RWPE1 (cell line): ENCODE data around the gene PC.

Experiments
- CTCF ChIA-PET: fragments of 350-600 bp; sonication (Branson Sonifier 250); formaldehyde crosslinking; extraction: SDS; loops from one replicate; lab custom pipeline; 2021; lab: Yijun Ruan, JAX
- POLR2A ChIA-PET: fragments of 400-600 bp; formaldehyde crosslinking; extraction: SDS; loops from one replicate; lab custom pipeline; 2020; ENCODE audit warnings: antibody characterized with exemption; ENCODE audit not compliant: low non-redundant PET; lab: Yijun Ruan, JAX
- DNase-seq: peaks from one replicate; pipeline ENCODE4 v3.0.0; 2012; ENCODE audit warnings: low spot score
- H3K27ac ChIP-seq: fragments of 450-650 bp; 2 replicates; pipeline ENCODE4 v1.5.1; 2017
- CTCF ChIP-seq: fragments of 450-650 bp; conservative IDR thresholded peaks from 2 replicates; pipeline ENCODE4 v1.5.1; 2017; ENCODE audit warnings: low read depth, mild to moderate bottlenecking

PC gene

DNA sequence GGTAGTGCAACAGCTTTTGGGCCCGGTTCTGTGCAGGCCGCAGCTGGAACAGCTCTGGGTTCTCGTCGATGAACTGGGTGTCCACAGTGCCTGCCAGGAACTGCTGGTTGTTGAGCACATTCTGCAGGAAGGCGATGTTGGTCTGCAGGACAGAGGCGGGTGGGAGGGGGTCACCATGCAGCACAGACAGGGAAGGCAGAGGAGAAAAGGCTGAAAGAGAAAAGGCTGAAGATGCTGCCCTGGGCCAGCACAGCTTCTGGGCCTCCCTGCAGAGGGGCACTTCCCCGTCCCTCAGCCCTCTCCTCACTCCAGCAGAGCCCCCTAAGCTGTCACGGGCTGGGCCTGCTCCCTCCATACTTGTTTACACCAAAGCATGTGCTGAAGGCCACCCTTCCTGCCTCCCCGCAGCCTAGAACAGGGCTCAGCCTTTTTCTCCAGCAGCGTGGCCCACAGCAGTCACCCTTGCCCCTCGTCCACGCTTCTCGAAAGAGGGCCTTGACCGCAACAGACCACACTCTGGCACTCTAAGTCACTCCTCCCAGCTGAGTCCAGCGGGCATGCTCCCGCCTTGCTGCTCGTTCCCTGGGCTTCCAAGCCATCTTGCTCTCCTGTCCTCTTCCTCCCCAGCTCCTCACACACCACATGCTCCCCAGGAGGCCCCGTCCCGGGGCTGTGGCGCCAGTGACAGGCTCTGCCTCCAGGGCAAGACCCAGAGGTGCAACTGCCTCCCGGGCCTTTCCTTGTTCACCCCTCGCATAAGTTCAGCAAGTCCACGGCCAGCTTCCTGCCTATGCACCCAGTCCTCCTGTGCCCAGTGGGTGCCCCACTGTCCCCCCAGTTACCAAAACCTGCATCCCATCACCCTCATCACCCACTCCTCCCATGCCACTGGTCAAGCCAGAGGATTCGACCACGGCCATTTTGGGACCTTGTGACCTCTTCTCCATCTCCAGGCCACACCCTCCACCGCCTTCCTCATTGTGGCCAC is 104.6 kb downstream of the PC start:
- no peak for TF ChIP-seq CTCF
- peak overlapping the region; percentile 94 for H3K27ac ChIP-seq
- POLR2A ChIA-PET: no interaction called here
- no peak for DNase-seq
- CTCF ChIA-PET: no interaction called here

- CTCF ChIA-PET: no interaction called here
- no peak for DNase-seq
- peak overlapping the region; percentile 94 for H3K27ac ChIP-seq
- no peak for TF ChIP-seq CTCF
- POLR2A ChIA-PET: no interaction called here
These were observed 105.5 kb downstream of the PC start for GRCh38 chr11:66852466-66853241.

DNA sequence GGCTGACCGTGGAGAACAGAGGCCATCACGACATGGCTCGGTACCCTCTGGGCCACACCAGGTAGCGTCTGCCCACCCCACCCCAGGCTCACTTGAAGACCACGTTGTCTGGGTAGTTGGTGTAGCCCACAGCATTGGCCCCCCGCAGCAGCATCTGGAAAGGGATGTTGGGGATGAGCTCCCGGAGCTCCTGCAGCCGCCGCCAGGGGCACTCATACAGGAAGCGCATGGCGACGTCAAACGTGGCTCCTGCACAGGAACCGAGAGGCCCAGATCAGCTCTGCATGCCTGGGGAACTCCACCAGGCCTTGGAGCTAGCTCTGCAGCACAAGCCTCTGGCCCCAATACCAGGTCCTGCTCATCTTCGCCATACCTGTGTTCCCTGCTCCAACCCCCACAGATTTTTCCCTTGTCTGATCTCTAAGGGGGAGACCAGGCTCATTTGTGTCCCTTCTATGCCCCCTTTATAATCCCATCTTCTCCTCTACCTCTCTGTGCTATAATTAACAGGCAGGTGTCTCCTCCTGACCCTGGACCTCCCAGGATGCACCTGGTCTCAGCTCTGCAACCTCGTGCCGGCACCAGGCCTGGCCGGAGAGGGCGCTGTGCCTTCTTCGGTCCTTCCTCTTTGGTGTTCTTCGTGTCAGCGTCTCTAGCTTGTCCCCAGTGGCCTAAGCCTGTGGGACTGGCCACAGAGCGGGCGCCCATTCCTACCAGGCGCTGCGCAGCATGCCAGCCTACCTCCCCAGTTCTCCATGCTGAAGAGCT is 106.3 kb downstream of the PC start:
- DNase-seq: no peak
- POLR2A ChIA-PET: no interaction called here
- peak overlapping the region; percentile 26 for H3K27ac ChIP-seq

GRCh38 chr11:66851239-66851596 is 107.0 kb downstream of the PC start:
- no peak for DNase-seq
- no peak for TF ChIP-seq CTCF
- CTCF ChIA-PET: interaction anchor here (0.5 kb wide), 1 partner anchor 196 kb away, joined by 4 read pairs; no protein-coding TSS in a partner anchor
- POLR2A ChIA-PET: no interaction called here
- peak overlapping the region; percentile 26 for H3K27ac ChIP-seq

More for the DNA sequence above, 106.3 kb downstream of the PC start:
- CTCF ChIA-PET: interaction anchor here (0.5 kb wide), 2 partner anchors 169 to 195 kb away, joined by 4 read pairs; no protein-coding TSS in a partner anchor
- TF ChIP-seq CTCF: no peak

DNA sequence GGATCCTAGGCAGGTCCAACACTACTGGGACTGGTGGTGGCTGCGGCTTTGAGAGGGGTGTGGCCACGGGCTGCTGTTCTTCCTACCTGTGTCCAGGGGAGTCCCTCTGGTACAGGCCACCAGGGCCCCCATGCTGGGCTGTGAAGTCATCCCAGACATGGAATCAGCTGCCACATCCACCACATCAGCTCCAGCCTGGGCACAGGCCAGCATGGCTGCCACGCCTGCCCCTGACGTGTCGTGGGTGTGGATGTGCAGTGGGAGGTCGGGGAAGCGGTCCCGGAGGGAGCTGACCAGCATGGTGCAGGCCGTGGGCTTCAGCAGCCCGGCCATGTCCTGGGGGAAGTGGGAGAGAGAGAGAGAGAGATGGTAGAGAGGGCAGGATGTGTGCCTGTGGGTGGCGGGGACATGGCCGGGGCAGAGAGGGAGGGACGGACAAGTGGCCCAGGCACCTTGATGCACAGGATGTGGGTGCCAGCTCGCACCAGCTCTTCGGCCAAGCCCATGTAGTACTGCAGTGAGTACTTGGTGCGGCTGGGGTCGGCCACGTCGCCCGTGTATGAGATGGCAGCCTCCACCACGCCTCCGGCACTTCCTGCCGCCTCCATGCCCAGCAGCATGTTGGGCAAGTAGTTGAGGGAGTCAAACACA is 107.5 kb downstream of the PC start:
- CTCF ChIA-PET: interaction anchor here (0.6 kb wide), 1 partner anchor 173 kb away, joined by 3 read pairs; no protein-coding TSS in a partner anchor
- POLR2A ChIA-PET: no interaction called here
- no peak for DNase-seq
- H3K27ac ChIP-seq: peak overlapping the region; percentile 89
- TF ChIP-seq CTCF: no peak
